Measurements from ENCODE around the gene FANK1.

DNA sequence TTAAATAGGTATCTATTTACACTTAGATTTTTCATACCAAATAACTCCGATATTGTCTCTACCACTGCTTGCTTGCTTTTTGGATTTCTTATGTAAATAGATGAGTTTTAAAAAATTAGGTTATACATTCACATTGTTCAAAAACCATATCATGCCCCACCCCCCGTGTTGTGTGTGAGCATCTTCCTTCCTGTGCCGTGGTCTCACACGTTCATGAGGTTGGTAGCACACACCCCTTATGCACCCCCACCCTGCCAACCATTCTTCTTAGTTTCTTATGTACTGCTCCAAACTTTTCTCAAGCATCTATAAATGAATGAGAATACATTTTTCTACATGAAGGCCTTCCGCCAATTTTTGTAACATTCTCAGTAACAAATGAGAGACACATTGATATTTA, 115.6 kb downstream of the FANK1 start:
- TF ChIP-seq, protein P1, sequence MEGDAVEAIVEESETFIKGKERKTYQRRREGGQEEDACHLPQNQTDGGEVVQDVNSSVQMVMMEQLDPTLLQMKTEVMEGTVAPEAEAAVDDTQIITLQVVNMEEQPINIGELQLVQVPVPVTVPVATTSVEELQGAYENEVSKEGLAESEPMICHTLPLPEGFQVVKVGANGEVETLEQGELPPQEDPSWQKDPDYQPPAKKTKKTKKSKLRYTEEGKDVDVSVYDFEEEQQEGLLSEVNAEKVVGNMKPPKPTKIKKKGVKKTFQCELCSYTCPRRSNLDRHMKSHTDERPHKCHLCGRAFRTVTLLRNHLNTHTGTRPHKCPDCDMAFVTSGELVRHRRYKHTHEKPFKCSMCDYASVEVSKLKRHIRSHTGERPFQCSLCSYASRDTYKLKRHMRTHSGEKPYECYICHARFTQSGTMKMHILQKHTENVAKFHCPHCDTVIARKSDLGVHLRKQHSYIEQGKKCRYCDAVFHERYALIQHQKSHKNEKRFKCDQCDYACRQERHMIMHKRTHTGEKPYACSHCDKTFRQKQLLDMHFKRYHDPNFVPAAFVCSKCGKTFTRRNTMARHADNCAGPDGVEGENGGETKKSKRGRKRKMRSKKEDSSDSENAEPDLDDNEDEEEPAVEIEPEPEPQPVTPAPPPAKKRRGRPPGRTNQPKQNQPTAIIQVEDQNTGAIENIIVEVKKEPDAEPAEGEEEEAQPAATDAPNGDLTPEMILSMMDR (IDR thresholded peaks at IDR 0.05) = no peak
- no peak for TF ChIP-seq POLR2A (IDR thresholded peaks at IDR 0.05)
